GM12801 (cell line): Measurements from ENCODE around the gene PPARA.

ENCODE experiments used
- CTCF ChIP-seq: IDR thresholded peaks from one replicate; pipeline ENCODE4 v1.5.1; 2011; ENCODE audit warnings: control low read depth; ENCODE audit not compliant: insufficient read length; ENCODE audit errors: extremely low read depth

Gene PPARA

GRCh38 chr22:46251266-46251665 lies 100.9 kb downstream of the PPARA start:
- no peak for TF ChIP-seq CTCF

DNA sequence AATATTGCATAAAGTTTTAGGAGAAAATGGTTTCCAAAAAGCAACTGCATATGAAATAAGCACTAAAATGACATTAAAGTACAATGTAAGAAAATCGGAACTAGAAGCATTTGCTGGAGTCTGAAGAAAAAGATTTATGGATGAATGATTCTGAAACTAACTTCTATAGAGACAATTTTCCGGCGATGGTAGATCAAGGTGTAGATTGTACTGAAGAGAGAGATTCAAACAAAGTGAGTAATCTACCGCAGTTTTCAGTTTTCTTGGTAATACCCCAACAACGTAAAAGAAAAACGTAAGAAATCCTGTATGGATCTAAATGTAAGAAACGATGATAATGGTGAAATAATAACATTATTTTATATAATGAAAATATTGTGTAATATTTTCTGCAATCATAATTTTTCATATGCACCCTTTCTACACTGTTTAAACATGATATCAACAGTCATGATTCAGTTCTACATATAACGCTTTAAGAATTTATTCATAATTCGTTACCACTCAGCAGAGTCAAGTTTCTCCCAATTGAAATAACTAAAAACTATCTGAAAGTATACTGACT lies 101.6 kb downstream of the PPARA start:
- no peak for TF ChIP-seq CTCF

- TF ChIP-seq CTCF, result no peak
These were observed 106.1 kb downstream of the PPARA start for GRCh38 chr22:46256358-46256958.

DNA sequence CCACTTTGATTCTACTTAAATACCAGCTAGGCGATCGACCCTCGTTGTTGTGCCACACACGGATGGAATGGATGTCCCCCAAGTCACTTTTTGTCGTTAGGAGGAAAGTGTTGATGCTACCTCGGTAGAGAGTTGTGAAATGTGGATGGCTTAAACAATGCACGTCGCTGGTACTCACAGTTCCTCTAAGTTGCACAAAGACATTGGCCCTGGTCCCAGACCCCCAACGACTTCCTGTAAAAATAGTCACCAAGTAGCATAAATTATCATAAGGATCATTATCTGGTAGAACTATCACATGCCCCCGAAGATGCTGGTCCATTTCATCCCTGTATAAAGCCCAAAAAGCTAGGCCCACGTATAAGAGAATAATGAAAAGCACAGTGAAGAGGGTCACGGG lies 109.0 kb downstream of the PPARA start:
- TF ChIP-seq CTCF, result no peak

DNA sequence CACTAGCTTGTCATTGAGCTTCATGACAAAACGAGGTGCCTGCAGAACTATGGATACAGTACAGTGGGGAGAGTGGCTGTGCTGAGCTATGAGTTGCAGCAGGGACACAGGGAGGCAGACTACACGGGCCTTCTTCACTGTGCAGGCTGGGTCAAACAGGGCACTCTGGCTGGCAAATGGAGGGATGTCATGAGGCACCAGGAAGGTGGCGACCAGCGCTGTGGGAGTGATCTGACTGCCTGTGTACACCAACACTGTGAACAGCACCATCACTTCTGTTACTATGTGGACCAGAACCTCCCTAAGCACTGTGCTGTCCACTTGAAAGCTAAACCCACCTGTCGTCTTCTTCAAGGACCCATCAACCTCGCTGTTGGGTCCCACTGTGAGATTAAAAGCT lies 109.7 kb downstream of the PPARA start:
- no peak for TF ChIP-seq CTCF

DNA sequence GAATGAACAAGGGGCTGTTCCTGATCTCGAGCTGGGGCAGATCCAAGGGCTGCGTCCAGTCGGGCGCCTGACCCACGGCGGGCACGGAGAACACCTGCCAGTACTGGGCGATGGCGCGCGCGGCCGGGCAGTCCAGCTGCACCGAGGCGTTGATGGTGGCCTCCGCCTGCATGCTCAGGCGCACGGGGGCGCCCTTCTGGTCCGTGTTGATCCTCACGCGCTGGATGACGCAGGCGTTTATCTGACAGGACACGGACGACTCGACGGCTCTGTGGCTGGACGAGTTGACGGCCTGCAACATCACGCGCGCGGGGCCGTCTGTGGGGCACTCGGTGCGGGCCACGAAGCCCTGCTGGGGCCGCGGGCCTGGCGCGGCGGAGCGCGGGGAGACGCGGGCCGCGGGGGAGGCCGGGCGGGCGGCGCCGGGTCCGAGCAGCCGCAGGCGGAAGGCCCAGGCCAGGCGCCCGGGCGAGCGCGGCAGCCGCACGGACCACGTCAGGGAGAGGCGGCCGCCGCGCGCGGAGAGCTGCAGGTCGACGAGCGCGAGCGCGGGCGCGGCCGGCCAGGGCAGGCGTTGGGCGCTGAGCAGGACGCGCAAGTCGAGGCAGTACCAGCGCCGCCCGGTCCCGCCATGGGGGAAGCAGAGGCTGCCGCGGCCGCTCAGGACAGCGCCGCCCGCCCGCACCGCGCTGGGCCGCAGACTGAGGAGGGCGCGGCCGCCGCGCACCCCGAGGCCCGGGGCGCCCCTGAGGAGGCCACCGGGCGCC lies 112.3 kb downstream of the PPARA start:
- TF ChIP-seq CTCF, result no peak

DNA sequence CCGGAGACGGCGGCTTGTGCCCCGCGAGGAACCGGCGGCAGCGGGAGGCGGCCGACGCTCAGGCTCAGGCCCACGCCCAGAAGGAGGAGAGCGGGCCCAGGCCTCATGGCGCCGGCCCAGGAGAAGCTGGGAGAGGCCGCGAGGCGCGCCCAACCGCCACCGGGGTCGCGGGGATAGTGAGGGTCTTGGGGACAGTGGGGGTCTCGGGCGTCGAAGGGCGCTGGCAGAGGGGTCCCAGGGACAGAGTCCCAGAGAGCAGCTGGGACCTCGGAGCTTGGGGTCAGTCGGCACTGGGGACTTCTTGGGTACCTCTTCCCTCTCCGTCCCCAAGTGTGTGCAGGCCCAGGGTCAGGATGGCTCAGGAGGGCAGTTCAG lies 112.9 kb downstream of the PPARA start, which contains the start of gene PKDREJ:
TSS of gene PKDREJ (minus strand) at position 128 of the 375 bp plus-strand sequence. CDS start at position 107, 21 bp downstream.
- no peak for TF ChIP-seq CTCF
